WI38 (cell line): ENCODE data around the gene SLC39A11.
"Not testable (repeated sequence)": the region's sequence is repeated elsewhere in the genome, so short reads cannot be mapped to it uniquely, and the experiment has no call there.

ENCODE experiments used
- H3K4me3 ChIP-seq: 2 replicates; pipeline ENCODE4 v1.5.1; 2011; ENCODE audit warnings: low read depth, mild to moderate bottlenecking, control low read depth, low read length
- TF ChIP-seq, protein P1 (sequence below): IDR thresholded peaks from 2 replicates; pipeline ENCODE4 v1.5.1; 2012; ENCODE audit warnings: low read depth, mild to moderate bottlenecking, control low read depth, low read length

SLC39A11 gene

GRCh38 chr17:72901083-72901482 is 191.4 kb downstream of the SLC39A11 start:
- TF ChIP-seq, protein P1, sequence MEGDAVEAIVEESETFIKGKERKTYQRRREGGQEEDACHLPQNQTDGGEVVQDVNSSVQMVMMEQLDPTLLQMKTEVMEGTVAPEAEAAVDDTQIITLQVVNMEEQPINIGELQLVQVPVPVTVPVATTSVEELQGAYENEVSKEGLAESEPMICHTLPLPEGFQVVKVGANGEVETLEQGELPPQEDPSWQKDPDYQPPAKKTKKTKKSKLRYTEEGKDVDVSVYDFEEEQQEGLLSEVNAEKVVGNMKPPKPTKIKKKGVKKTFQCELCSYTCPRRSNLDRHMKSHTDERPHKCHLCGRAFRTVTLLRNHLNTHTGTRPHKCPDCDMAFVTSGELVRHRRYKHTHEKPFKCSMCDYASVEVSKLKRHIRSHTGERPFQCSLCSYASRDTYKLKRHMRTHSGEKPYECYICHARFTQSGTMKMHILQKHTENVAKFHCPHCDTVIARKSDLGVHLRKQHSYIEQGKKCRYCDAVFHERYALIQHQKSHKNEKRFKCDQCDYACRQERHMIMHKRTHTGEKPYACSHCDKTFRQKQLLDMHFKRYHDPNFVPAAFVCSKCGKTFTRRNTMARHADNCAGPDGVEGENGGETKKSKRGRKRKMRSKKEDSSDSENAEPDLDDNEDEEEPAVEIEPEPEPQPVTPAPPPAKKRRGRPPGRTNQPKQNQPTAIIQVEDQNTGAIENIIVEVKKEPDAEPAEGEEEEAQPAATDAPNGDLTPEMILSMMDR = no peak

GRCh38 chr17:72900654-72900971 is 191.9 kb downstream of the SLC39A11 start:
- no peak overlapping the region for H3K4me3 ChIP-seq
- TF ChIP-seq, protein P1 = no peak

More at GRCh38 chr17:72901083-72901482, 191.4 kb downstream of the SLC39A11 start:
- no peak overlapping the region for H3K4me3 ChIP-seq

DNA sequence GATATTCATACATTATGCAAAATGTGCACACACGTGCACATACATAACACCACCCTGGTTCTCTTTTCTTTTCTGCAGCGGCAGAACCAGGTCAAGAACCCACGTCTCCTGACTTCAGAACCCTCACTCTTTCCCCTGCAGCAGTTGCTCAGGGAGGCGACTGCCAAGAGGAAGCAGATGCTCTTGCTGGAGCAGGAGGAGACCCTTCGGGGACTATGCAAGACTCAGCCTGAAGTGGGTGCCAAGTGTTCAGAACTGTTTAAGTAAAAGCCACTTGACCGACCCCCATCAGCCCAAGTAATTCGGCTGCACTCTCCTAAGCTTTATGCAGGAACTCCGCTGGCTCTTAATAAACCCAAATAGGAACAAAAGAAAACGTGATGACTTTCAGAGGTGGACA is 193.8 kb downstream of the SLC39A11 start:
- no peak overlapping the region for H3K4me3 ChIP-seq
- TF ChIP-seq, protein P1 = no peak

DNA sequence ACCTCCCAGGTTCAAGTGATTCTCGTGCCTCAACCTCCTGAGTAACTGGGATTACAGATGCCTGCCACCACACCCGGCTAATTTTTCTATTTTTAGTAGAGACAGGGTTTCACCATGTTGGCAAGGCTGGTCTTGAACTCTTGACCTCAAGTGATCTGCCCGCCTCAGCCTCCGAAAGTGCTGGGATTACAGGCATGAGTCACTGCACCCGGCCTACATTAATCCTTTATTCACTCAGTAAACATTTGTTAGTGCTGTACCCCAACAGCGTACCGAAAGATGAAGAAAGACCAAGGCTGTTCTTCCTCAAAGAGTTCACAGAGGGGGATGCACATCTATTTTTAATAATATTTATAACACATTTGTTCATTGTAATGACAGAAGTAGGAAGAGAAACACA is 196.2 kb downstream of the SLC39A11 start:
- not testable (repeated sequence) for H3K4me3 ChIP-seq

DNA sequence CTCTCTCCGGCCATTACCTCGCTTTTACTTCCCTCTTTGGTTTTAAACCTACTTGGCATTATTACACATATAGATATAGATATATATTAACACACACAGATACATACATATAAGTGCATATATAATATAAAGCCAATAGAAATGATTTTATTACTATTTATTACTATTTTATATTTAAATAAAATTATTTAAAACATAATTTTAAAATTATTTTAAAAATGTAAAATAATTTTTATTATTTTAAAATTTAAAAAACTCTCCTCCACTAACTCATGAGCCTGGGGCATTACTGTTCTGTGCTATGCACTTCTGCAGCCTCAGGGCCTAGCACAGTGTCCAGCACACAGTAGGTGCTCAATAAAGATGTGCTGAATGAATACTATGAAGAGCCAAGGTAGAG is 200.9 kb downstream of the SLC39A11 start:
- no peak overlapping the region for H3K4me3 ChIP-seq
- TF ChIP-seq, protein P1 = no peak

GRCh38 chr17:72890711-72891110 is 201.8 kb downstream of the SLC39A11 start:
- TF ChIP-seq, protein P1 = no peak
- H3K4me3 ChIP-seq = no peak overlapping the region

DNA sequence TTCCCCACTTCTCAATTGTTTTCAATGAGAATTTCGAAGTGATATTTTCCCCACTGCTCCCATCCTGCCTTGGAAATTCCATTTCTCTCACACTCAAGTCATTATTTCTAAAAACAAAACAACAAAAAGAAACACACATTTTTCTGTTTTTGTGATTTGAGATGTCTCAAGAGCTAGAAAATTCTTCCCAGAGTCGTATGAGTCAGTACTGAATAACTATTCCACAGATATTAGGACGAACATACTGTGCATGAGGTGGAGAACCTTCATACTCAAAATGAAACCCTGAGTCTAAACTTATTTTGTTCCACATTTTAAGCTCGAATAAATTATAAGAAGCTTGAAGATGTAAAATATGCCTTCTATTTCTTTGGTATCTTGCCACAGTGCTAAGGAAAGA is 204.6 kb downstream of the SLC39A11 start:
- no peak overlapping the region for H3K4me3 ChIP-seq
- TF ChIP-seq, protein P1 = no peak

DNA sequence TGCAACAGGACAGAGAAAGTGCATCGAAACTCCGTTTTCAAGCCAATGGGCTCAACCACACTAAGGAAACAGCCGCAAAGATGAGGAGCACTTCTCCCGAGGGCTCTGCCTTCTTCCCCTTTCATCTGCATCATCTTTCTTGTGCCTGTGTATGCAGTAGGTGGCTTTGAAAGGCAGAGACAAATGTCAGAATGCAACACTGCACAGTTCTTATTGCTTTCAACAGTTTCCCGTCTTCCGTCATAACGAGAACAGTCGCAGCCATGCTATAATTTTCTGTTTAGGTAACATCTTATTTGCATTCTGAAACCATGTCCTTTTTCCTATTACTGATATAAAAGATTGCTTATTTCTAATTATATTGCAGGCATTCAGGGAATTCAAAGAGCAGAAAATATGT is 205.2 kb downstream of the SLC39A11 start:
- TF ChIP-seq, protein P1 = no peak
- no peak overlapping the region for H3K4me3 ChIP-seq
